GM21360 (cell line): ENCODE data around the gene IGF1R.

Experiments used
- ATAC-seq: cut with Tn5 transposase; IDR thresholded peaks from one replicate; pipeline ENCODE4 v1.9.1; 2021; ENCODE audit warnings: mild to moderate bottlenecking, moderate library complexity; ENCODE audit not compliant: unreplicated experiment

Gene IGF1R

GRCh38 chr15:98703126-98703685 lies 54.9 kb downstream of the IGF1R start:
- no peak for ATAC-seq

GRCh38 chr15:98705070-98705469 lies 56.7 kb downstream of the IGF1R start:
- no peak for ATAC-seq

DNA sequence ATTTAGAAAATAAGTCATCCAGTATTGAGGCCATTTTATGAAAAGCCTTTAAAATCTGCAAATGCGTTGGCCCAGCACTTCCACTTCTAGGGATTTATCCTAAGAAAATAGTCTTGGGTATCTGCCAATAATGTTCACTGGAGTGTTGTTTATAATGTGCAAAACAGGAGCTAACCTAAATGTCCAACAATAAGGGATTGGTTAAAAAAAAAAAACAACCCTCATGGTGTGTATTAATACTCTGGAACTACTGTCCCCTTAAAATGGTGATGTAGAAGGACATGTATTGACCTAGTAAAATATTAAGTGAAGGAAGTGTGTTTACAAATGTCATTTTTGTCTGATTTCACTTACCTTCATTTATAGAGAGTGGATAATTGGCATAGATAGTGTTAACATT lies 58.0 kb downstream of the IGF1R start:
- ATAC-seq = no peak

- no peak for ATAC-seq
These were observed 58.6 kb downstream of the IGF1R start for GRCh38 chr15:98706986-98707385.

- no peak for ATAC-seq
These were observed 59.8 kb downstream of the IGF1R start for GRCh38 chr15:98708037-98708590.

DNA sequence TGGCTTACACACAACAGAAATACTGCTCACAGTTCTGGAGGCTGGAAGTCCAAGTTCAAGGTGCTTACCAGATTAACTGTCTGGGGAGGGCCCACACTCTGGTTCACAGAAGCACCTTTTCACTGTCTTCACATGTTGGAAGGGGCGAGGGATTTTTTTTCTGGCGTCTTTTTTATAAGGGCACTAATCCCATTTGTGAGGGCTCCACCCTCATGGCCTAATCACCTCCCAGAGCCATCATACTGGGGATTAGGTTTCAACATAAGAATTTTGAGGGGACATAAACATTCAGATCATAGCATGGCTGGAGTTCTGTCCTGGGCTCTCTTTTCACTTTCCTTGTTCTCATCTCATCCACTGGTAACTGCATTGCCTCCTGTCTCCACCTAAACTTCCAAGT lies 63.5 kb downstream of the IGF1R start:
- no peak for ATAC-seq

DNA sequence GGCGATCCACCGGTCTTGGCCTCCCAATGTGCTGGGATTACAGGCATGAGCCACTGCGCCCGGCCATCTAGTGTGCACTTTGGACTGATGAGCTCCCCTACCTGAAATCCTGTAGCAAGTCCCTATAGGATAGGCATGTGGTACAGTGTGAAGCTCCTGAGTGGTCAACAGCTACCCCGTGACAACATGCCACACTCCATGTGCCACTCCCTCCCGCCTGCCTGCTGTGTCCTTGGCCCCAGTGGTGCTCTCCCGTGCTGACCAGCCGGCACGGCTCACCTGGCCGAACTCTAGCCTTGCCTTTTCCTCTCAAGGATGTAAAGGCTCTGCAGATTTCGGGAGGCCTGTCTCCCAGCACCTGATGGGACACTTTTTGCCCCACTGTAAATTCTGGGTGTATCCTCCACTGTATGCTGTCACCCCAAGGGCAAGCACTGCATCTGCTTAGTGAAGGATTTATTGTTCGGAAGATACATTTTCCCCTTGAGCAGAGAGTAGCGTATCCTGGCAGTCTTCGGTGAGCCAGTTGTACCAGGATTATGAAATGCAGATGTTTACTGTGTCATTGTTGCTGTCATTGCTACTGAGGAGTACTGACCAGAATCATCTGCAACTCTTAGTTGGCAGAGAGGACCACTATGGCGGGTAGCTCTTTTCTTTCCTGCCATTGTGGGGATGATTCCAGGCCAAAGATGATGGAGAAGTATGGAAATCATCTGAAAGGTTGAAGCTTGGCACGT lies 64.7 kb downstream of the IGF1R start:
- no peak for ATAC-seq

DNA sequence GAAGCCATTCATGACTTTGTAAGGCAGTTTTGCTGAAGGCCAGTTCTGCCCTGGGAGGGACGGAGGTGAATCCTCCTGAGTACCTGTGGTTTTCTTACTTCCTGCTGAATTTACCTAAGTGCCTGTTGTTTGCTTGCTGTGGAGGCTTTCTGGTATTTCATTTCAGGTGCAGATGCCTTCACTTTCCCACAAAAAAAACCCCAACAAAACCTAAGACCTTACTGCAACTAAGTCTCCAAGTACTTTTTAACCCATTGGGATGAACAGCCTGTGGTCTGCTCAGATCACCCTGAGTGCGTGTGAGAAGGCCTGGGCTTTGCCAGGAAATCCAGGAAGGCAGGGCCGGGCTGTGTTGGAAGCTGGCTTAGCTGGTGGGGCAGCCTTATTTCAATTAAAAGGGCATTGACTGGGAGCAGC lies 65.3 kb downstream of the IGF1R start:
- ATAC-seq = no peak

DNA sequence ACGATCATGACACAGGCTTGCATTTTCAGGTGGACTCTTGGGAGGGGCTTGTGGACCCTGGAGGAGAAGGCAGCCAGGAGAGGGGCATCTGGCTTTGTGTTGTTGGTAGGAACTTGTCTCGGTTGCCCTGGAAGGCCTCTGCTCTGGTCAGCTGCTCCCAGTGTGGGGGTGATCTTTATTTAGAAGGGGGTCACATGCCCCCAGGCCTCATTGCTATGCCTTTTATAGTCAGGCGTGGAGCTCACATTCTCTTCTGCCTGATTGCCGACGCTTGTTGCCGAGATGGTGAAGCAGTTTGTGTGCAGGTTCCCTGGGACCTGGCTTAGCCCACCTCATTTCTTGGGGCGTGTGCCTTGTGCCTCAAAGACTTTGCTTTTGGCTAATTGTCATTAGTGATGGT lies 66.6 kb downstream of the IGF1R start:
- ATAC-seq = no peak

DNA sequence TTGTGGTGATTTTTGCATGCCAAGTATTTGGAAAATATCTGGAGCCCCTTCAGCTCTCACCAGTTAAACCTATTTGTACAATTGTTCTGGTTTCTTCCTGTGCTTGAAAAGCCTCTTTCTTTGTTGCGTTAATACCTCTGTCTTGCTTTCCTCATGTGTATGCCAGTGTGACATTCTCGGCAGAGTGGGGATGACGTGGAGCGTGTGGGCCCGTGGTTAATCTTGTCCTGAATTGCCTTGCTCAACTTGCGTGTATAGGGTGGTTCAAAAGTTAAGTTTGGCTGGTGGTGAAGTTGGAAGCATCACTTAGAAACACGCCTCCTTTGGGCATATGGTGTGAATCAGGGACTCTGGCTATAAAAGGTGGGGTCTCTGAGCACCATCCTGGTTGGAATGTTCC lies 67.1 kb downstream of the IGF1R start:
- no peak for ATAC-seq

- no peak for ATAC-seq
These were observed 67.6 kb downstream of the IGF1R start for GRCh38 chr15:98715890-98716443.

DNA sequence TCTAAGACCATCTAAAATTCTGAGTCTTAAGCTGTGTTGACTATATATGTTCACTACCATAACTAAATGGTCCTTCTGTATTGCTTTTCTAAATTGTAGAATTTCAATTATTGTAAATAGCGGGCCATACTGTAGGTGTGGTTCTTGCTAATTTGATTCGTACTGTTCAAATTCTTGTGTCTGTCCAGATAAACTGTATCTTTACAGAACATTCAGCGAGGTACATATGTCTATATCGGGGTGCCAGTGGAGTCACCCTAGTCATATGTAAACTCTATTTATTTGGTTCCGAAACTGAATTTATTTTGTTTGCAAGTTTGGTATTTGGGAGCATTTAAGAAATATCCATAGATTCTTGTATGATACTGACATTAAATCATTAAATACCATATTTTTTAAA lies 69.0 kb downstream of the IGF1R start:
- no peak for ATAC-seq

DNA sequence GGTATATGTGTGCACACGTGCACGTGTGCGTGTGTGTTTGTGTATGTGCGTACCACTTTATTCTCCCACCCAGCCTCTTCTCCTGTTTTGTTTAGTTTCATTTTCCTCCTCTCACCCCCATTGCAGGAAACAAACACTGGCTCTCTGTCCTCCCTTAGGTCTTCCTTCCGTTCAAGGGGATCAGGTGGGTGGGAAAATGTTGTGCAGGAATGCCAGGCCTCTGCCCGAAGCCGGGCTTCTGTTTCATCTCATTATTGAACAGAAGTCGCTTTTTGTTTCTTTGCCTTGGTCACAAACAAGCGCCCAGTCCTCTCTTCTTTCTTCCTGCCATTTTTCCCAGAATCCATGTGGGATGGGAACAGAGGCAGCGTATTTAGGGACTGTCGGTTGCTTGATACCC lies 69.6 kb downstream of the IGF1R start:
- ATAC-seq = no peak

- no peak for ATAC-seq
These were observed 70.2 kb downstream of the IGF1R start for GRCh38 chr15:98718426-98719136.

DNA sequence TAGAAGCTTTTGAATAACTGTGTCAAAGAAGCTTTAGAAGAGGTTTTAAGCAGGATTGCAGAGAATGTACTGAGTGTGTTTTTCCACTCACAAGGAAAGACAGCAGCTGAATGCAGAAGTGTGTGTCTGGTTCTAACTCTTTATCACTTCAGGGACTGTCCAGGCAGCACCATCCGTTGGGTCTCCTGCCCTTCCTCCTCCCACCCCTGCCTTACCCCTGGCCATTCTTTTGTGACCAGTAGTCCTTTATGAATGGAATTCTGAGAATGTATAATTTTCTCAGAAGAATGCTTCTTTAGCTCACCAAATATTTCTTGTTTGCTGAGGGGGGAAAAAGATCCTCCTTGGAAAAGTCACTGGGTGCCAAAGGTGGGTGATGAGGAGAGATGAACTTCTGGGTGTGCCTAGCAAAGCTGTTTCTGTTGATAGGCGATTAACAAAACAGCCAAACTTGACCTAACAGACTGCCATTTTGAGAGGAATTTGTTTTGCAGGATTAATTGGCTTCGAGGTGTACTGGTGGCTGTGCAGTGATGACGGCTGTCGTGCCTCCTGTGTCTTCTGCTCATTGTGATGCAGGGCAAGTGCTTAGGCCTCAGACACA lies 70.9 kb downstream of the IGF1R start:
- ATAC-seq = no peak

DNA sequence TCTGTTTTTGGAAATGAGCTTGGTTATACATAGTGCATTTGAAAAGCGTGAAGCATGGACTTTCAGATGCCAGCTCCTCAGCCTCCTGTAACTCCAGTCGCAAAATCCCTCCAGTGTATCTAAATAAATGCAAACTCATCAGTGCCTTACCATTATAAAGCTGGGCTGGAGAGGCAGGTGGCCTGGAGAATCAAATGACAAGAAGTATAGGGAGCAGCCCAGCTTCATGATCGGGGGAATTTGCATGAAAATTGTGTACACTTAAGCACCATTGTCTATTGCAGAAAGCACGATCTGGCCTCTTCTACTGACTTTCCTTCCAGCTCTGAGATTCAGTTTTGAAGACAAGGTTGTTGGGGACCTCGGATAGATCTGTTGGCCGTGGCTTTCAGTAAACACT lies 71.7 kb downstream of the IGF1R start:
- no peak for ATAC-seq

- ATAC-seq = no peak
These were observed 72.5 kb downstream of the IGF1R start for GRCh38 chr15:98720577-98721565.

- no peak for ATAC-seq
These were observed 73.9 kb downstream of the IGF1R start for GRCh38 chr15:98722209-98722608.

DNA sequence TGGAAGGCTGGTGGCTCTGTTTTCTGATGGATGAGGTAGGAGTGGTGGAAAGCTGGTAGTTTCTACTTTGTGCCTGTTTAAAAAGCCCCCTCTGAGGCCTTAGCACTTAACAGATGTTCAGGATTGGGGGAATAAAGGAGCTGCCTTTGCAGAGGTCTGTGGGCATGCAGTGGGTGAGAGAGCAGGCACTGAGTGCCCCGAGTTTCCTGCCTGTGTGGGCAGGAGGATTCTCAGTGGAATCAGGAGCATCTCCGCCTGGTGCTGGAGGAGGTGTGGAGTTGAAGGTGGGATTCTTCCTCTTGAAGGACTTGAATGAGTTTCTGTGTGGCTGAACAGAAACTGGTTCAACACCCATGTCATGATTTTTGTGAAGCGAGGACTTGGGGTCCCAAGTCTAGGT lies 74.3 kb downstream of the IGF1R start:
- no peak for ATAC-seq

DNA sequence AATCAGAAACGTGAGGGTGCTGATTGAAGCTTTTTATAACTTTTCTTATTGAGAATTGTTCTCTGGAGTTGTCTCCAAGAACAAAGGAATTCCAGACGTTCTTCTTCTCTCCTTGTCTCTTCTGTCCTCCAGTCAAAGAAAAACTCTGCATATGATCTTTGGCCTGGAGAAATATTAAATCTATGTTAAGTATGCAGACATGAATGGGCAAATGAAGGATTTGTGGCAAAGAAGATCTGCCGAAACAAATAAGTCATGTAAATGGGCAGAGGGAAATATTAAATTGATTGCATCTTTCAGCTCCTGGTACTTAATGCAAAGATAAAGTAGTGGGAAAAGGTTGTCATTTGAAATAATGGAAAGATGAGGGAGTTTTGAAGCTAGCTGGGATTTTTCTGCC lies 74.9 kb downstream of the IGF1R start:
- no peak for ATAC-seq
